GM21447 (cell line): ENCODE data around the gene RPS17.
"Not testable (repeated sequence)": the region's sequence is repeated elsewhere in the genome, so short reads cannot be mapped to it uniquely, and the experiment has no call there.

ENCODE experiments used
- ATAC-seq: cut with Tn5 transposase; IDR thresholded peaks from one replicate; pipeline ENCODE4 v1.9.1; 2021; ENCODE audit not compliant: unreplicated experiment

Gene RPS17

GRCh38 chr15:82513587-82513986 is 26.7 kb downstream of the RPS17 start:
- ATAC-seq = not testable (repeated sequence)

GRCh38 chr15:82507693-82508092 is 32.6 kb downstream of the RPS17 start:
- ATAC-seq = not testable (repeated sequence)

GRCh38 chr15:82507087-82507486 is 33.2 kb downstream of the RPS17 start:
- not testable (repeated sequence) for ATAC-seq

- ATAC-seq = not testable (repeated sequence)
Measured at GRCh38 chr15:82505842-82506241, 34.4 kb downstream of the RPS17 start.

GRCh38 chr15:82504074-82504473 is 36.2 kb downstream of the RPS17 start:
- not testable (repeated sequence) for ATAC-seq

GRCh38 chr15:82502700-82503339 is 37.4 kb downstream of the RPS17 start:
- not testable (repeated sequence) for ATAC-seq

GRCh38 chr15:82500772-82501171 is 39.5 kb downstream of the RPS17 start:
- ATAC-seq = not testable (repeated sequence)

- not testable (repeated sequence) for ATAC-seq
Measured at GRCh38 chr15:82497978-82498377, 42.3 kb downstream of the RPS17 start.

GRCh38 chr15:82488250-82488649 is 52.0 kb downstream of the RPS17 start:
- not testable (repeated sequence) for ATAC-seq

GRCh38 chr15:82487045-82487444 is 53.2 kb downstream of the RPS17 start:
- not testable (repeated sequence) for ATAC-seq
